Esophagus muscularis mucosa (tissue), 4 donors: Measurements from ENCODE around the gene TTL. TPM values are rescaled to one million over a fixed set of nuclear protein-coding genes. Genes with fewer than 3 reads are reported as not detected.
"Not testable (repeated sequence)": the region's sequence is repeated elsewhere in the genome, so short reads cannot be mapped to it uniquely, and the experiment has no call there.

Experiments used
- DNase-seq: peaks from one replicate; pipeline ENCODE4 v3.0.0-alpha.2; 2017; ENCODE audit errors: extremely low spot score
- H3K27ac ChIP-seq, 4 donors: fragments of 200-600 bp; sonication (generic); replicated peaks in 1 of 4; 1 replicate in 3 of 4; 2 replicates in 1 of 4; pipeline ENCODE4 v1.5.1; 2016 to 2019; ENCODE audit warnings: mild to moderate bottlenecking in 1 of 4
- H3K27me3 ChIP-seq, 4 donors: fragments of 200-600 bp; sonication (generic); one replicate each; pipeline versions ENCODE4 v1.5.1 to v1.6.0; 2016 to 2019
- H3K36me3 ChIP-seq, 4 donors: fragments of 200-600 bp; sonication (generic); one replicate each; pipeline ENCODE4 v1.5.1; 2016 to 2019
- H3K4me1 ChIP-seq, 4 donors: fragments of 200-600 bp; sonication (generic); one replicate each; pipeline ENCODE4 v1.5.1; 2016 to 2019
- H3K4me3 ChIP-seq, 4 donors: fragments of 200-600 bp; sonication (generic); 1 replicate in 2 of 4; 2 replicates in 2 of 4; pipeline ENCODE4 v1.5.1; 2016 to 2019; ENCODE audit warnings: mild to moderate bottlenecking in 4 of 4, moderate library complexity in 1 of 4
- H3K9me3 ChIP-seq, 4 donors: fragments of 200-600 bp; sonication (generic); 1 replicate in 3 of 4; 2 replicates in 1 of 4; pipeline ENCODE4 v1.5.1; 2016 to 2019
- EP300 ChIP-seq: sonication (generic); formaldehyde crosslinking; IDR thresholded peaks from one replicate; pipeline ENCODE4 v1.6.1; 2017; ENCODE audit warnings: antibody characterized with exemption
- POLR2A ChIP-seq: fragments of 450-650 bp; IDR thresholded peaks from one replicate; pipeline ENCODE4 v1.6.1; 2017; ENCODE audit warnings: antibody characterized with exemption, moderate library complexity, mild to moderate bottlenecking, low read depth
- POLR2AphosphoS5 ChIP-seq, 2 donors: sonication (generic); formaldehyde crosslinking; IDR thresholded peaks; one replicate each; pipeline ENCODE4 v1.6.1; 2017; ENCODE audit warnings: antibody characterized with exemption in 2 of 2
- WGBS: methylation state at CpG from one replicate; pipeline ENCODE4 v1.1.5; 2018; 5-methylcytosine and 5-hydroxymethylcytosine counted together
- intact Hi-C: fragments of 100-400 bp; cut with DNase I; formaldehyde crosslinking; loops from one replicate; pipeline ENCODE4 v1.15.1; 2023
- total RNA-seq, 4 donors: library from RNA; depleted of rRNA; stranded (reverse); fragments of >200 nt; gene quantifications; one replicate each; pipeline versions ENCODE4 v1.1.0 to v1.2.1, GENCODE V29; 2016
- TF ChIP-seq, protein P1 (sequence below), 3 experiments: fragments of 200-600 bp in 2 of 3; fragments of 450-650 bp in 1 of 3; sonication (generic) in 2 of 3; IDR thresholded peaks; one replicate each; pipeline ENCODE4 v1.5.1; 2017 to 2019; ENCODE audit warnings: antibody characterized with exemption in 3 of 3, mild to moderate bottlenecking in 2 of 3, moderate library complexity in 1 of 3

TTL gene
- 10 to 100 TPM; 25.8 to 29.2 (median 27.3) TPM for total RNA-seq

DNA sequence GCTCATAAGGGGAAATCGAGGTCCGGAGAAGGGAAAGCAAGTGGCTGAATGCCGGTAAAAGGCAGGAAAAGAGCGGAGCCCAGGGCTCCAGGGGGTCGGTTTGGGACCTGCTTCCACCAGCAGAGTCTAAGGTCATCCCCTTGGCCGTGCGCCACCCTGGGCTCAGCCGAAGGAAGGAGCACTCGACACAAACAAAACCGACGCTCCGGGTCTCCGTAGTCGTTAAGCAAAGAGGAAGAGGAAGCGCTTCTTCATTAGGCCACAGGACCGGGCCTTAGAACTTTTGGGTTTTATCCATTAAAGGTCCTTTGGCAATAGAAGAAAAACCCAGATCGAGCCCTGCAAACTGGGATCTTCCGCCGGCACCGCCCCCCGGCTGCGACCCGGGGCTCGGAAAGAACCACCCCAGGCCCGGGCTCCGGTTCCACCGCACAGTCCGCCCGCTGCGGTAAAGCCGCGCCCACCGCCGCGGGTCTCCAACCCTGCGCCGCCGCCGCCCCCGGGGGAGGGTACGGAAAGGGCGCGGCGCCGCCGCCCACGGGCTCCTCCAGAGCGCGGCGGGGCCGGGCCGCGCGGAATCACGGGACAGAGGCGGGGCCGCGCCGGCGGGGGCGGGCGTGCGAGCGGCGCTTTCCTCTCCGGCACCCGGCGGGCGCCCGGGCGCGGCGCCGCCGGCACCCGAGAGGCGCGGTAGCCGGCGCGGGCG, at the start of gene TTL:
TTL (plus strand) TSS at position 629 of the 706 bp plus-strand sequence. CDS start 189 bp downstream, outside the sequence.
- H3K27ac ChIP-seq = peak within 1 kb of the TSS; percentile 86 to 92 (median 90)
- 0% methylated on average over 14 of the region's 82 CpGs for WGBS
- H3K9me3 ChIP-seq = no peaks in the 10 kb centered on the region
- peaks cover 0 to 9% (median 2%) of the 10 kb centered on the region in 4 donors for H3K36me3 ChIP-seq
- peak within 1 kb of the TSS; percentile 80 to 94 (median 86) for H3K4me3 ChIP-seq
- no peak for TF ChIP-seq EP300
- no peak for TF ChIP-seq POLR2AphosphoS5 (IDR thresholded peaks at IDR 0.05)
- TF ChIP-seq, protein P1, sequence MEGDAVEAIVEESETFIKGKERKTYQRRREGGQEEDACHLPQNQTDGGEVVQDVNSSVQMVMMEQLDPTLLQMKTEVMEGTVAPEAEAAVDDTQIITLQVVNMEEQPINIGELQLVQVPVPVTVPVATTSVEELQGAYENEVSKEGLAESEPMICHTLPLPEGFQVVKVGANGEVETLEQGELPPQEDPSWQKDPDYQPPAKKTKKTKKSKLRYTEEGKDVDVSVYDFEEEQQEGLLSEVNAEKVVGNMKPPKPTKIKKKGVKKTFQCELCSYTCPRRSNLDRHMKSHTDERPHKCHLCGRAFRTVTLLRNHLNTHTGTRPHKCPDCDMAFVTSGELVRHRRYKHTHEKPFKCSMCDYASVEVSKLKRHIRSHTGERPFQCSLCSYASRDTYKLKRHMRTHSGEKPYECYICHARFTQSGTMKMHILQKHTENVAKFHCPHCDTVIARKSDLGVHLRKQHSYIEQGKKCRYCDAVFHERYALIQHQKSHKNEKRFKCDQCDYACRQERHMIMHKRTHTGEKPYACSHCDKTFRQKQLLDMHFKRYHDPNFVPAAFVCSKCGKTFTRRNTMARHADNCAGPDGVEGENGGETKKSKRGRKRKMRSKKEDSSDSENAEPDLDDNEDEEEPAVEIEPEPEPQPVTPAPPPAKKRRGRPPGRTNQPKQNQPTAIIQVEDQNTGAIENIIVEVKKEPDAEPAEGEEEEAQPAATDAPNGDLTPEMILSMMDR (IDR thresholded peaks at IDR 0.05) = no peak
- no peak for TF ChIP-seq POLR2A
- peaks cover 18 to 30% (median 28%) of the 10 kb centered on the region in 4 donors for H3K4me1 ChIP-seq
- DNase-seq = no peak
- intact Hi-C loops = loop anchor here (2.0 to 5.0 kb wide), 3 partner anchors 61 to 246 kb away; partner anchors contain the start of gene POLR1B
- peaks cover 0 to 3% (median 0%) of the 10 kb centered on the region in 4 donors for H3K27me3 ChIP-seq

DNA sequence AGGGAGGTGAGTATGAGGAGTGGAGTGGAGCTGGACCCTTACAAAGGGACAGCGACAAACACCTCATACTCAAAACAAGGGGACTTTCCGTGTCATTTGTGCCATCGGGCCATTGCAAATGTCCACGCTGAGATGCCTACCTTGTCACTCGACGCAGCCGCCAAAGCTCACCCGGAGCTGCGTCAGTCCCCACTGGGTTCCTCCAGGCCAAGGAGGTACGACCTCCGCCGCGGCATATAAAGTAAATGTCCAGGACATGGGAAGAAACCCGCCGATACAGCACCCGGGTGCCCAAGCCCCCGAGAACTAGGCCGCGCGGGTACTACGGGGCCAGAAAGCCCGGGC, 49.6 kb upstream of the TTL start:
- H3K9me3 ChIP-seq, DNase-seq, H3K36me3 ChIP-seq, intact Hi-C loops: not testable (repeated sequence)
- H3K27ac ChIP-seq = peak overlapping the region; percentile 86 to 93 (median 91)
- H3K4me3 ChIP-seq = peak overlapping the region; percentile 64 to 79 (median 68)
- peaks cover 0 to 13% (median 0%) of the 10 kb centered on the region in 4 donors for H3K27me3 ChIP-seq
- peaks cover 0 to 26% (median 15%) of the 10 kb centered on the region in 4 donors for H3K4me1 ChIP-seq
- 85% methylated on average over 9 of the region's 22 CpGs for WGBS

DNA sequence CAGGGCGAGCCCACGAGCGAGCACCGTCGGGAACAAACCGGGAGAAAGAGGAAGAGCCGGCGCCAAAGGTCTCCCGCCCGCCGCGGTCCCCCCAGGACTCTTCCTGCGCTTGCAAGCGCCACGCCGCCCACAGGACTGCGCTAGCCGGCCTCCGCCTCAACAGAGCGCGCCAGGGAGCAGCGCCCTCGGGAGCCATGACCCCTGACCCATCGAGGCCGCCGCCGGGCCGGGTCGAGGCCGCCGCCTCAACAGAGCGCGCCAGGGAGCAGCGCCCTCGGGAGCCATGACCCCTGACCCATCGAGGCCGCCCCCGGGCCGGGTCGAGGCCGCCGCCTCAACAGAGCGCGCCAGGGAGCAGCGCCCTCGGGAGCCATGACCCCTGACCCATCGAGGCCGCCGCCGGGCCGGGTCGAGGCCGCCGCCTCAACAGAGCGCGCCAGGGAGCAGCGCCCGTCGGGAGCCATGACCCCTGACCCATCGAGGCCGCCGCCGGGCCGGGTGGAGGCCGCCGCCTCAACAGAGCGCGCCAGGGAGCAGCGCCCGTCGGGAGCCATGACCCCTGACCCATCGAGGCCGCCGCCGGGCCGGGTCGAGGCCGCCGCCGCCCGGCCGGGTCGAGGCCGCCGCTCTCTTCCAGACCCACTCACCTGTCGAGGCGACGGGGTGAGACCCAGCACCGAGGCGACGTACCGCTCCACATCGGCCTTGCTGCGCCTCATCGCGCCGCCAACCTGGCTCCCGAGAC, 49.0 kb upstream of the TTL start:
- peak overlapping the region; percentile 86 to 93 (median 91) for H3K27ac ChIP-seq
- WGBS = no CpG with 5 or more reads among the region's 98 CpGs
- H3K36me3 ChIP-seq, intact Hi-C loops, H3K9me3 ChIP-seq: not testable (repeated sequence)
- peak overlapping the region; percentile 64 to 79 (median 68) for H3K4me3 ChIP-seq
- peaks cover 0 to 26% (median 15%) of the 10 kb centered on the region in 4 donors for H3K4me1 ChIP-seq
- peaks cover 0 to 15% (median 0%) of the 10 kb centered on the region in 4 donors for H3K27me3 ChIP-seq
- peak; percentile 10 for DNase-seq

DNA sequence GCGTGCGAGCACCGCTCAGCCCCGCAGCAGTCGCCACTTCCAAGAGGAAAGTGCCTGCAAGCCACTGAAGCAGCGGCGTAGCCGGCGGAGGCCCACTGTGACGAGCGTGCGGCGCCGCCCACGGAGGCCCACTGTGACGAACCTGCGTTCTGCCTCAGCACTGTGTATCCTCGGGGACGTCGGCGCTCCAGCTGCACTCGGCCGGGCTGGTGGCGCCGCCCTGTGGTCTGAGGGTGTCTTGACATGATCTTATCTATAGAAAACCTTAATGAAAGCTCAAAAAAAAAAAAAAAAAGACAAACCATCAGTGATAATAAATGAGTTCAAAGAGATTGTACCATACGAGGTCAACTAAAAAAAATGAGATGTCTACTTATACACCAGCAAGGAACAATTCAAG, 48.5 kb upstream of the TTL start, which contains the start of gene RGPD8:
RGPD8 (minus strand) TSS at position 166 of the 400 bp plus-strand sequence. CDS start 192 bp downstream, outside the sequence.
- intact Hi-C loops, H3K36me3 ChIP-seq, H3K9me3 ChIP-seq: not testable (repeated sequence)
- H3K4me3 ChIP-seq = peak within 1 kb of the TSS; percentile 64 to 79 (median 68)
- H3K4me1 ChIP-seq = peaks cover 0 to 26% (median 15%) of the 10 kb centered on the region in 4 donors
- 0% methylated on average over 12 of the region's 26 CpGs for WGBS
- TF ChIP-seq, protein P1 (IDR thresholded peaks at IDR 0.05) = peak; percentile 38 to 65 (median 63)
- peak; percentile 61 to 64 for TF ChIP-seq POLR2AphosphoS5 (IDR thresholded peaks at IDR 0.05)
- H3K27me3 ChIP-seq = peaks cover 0 to 15% (median 0%) of the 10 kb centered on the region in 4 donors
- peak; percentile 94 for DNase-seq
- H3K27ac ChIP-seq = peak within 1 kb of the TSS; percentile 86 to 93 (median 91)

DNA sequence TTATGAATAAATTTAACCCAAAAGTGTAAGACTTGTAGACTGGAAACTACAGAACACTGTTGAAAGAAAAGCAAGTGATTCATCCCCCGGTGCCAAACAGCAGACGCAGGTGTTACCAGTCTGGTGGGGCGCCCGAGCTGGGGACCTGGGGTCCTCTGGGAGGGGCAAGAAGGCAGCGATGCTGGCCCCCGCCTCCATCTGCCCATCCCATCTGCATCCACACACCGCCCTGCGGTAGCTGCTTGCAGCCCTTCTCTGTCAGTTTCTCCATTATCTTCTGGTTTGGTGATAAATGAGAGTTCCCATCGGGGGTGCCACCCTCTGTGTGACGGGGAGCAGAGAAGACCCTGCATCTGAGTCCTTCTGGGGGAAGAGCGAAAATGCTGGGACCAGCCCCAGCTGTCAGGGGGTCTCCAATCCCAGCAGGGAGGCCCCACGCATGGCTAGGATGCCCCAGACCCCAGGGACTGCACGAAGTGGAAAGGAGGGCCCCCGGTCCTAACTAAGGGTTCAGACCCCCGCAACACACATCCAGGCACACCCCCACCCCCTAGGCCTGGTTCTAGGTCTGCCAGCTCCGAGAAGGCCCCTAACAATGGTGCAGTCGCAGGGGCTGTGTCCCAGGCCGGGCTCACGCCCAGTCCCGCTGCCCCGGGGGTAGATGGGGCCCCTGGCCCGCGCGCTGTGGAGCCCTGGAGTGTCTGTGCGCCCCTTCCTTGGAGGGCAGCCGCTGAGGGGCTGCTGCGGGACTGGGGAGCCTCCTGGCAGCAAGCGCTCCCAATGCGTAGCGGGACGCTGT, 47.8 kb upstream of the TTL start:
- Histone ChIP-seq H3K27me3 (peaks cover 0 to 15% (median 0%) of the 10 kb centered on the region in 4 donors), H3K9me3 (no peaks in the 10 kb centered on the region), H3K27ac (no peak overlapping the region), H3K4me3 (no peak overlapping the region), H3K4me1 (peaks cover 0 to 26% (median 15%) of the 10 kb centered on the region in 4 donors), H3K36me3 (no peaks in the 10 kb centered on the region)
- intact Hi-C loops = no loop called here
- WGBS = 63% methylated on average over 9 of the region's 31 CpGs
- TF ChIP-seq POLR2AphosphoS5 (IDR thresholded peaks at IDR 0.05) = no peak
- no peak for TF ChIP-seq EP300
- TF ChIP-seq, protein P1 (IDR thresholded peaks at IDR 0.05) = no peak
- TF ChIP-seq POLR2A = no peak
- peak; percentile 39 for DNase-seq

DNA sequence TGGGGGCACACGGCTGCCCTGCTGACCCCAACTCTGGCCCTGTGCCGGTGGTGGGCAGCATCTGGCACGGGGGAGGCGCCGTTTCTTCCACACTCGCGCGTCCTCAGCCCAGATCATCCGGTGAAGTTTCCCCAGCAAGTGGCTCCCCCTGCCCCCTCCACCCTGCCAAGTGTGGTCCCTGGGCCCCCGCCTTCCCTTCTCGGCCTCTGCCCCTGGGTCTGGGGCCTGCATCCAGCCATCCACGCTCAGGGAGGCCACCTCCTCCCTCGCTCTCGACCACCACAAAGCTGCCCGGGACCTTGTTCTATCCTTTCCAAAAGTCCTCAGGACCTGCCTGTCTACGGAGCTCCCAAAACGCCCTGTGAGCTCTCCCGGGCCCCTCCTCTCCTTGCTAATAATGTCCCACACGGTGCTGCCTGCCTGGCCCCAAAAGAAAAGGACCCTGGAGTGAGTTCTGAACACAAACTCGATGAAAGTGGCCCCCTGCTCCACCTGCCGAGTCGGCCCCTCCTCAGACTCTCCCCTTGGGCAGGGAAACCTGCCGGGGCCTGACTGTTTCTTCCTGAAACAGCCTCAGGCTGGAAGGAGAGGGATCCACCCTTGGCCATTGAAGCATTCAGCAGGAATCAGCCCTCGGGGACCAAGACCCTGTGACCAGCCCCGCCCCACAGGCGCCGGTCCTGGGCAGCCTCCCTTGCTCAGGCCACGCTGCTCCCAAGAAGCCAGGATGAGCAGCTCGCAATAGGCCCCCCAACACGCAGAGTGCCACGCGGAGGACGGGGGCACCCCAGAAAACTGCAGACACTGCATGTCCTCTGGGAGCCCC, 46.9 kb upstream of the TTL start:
- H3K4me3 ChIP-seq, intact Hi-C loops, H3K9me3 ChIP-seq, H3K36me3 ChIP-seq, H3K27ac ChIP-seq: not testable (repeated sequence)
- Histone ChIP-seq H3K4me1 (peaks cover 0 to 26% (median 15%) of the 10 kb centered on the region in 4 donors), H3K27me3 (peaks cover 0 to 15% (median 0%) of the 10 kb centered on the region in 4 donors)
- 72% methylated on average over 19 of the region's 33 CpGs for WGBS
- DNase-seq = peak; percentile 75

DNA sequence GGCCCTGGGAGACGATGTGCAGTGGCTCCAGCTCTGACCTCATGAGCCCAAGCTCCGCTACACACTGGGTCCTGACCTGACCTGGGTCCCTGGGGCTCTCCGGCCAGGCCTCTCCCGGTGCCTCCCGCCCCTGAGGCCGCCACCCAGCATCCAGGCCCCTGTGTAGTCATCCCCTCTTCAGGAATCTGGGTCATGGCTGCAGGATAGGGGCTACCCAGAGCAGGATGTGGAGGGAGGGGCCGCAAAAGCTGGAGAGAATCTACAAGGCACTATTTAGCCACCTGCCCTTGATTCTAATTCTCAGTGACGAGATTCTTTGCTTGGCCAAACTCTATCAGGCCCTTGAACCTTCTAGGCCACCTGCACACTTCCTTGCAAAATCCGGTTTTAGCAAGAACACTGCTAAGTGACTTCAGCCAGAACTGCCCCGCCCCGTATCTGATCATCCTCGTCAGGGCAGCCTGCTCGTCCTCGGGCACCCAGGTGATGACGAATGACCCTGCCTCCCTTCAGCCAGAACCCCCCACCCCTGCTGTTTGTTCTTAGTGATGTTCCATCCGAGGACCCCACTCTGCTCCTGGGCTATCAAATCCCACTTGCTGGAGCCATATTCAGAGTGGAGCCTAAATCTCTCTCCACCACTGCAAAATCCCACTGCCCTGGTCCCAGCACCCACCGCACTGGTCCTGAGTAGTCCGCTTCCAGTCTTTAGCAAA, 46.1 kb upstream of the TTL start:
- peaks cover 0 to 15% (median 0%) of the 10 kb centered on the region in 4 donors for H3K27me3 ChIP-seq
- H3K4me1 ChIP-seq = peaks cover 0 to 19% (median 14%) of the 10 kb centered on the region in 4 donors

More for the DNA sequence above, 46.1 kb upstream of the TTL start:
- peak; percentile 21 for DNase-seq
- H3K9me3 ChIP-seq, H3K27ac ChIP-seq, H3K4me3 ChIP-seq, H3K36me3 ChIP-seq, intact Hi-C loops: not testable (repeated sequence)
- WGBS = 88% methylated on average over 10 of the region's 18 CpGs
